IMR-90 (cell line): ENCODE data around the gene SPAAR. TPM values are rescaled to one million over a fixed set of nuclear protein-coding genes. Genes with fewer than 3 reads are reported as not detected.

Experiments used
- ATAC-seq: fragments of 200-7000 bp; cut with Tn5 transposase; 2 replicates; pipeline ENCODE4 v1.9.1; 2020; ENCODE audit warnings: low read depth, mild to moderate bottlenecking, moderate library complexity
- BruUV-seq: library from RNA; stranded (reverse); fragments of 400-500 nt; replicated peaks from 2 replicates; lab custom pipeline; 2021; lab: Mats Ljungman, UMichigan
- CTCF ChIA-PET: fragments of 300-600 bp; formaldehyde crosslinking; extraction: SDS; loops from one replicate; lab custom pipeline; 2021; ENCODE audit warnings: antibody characterized with exemption; lab: Yijun Ruan, JAX
- POLR2A ChIA-PET: fragments of 300-600 bp; sonication (Branson Sonifier 250); formaldehyde crosslinking; loops from one replicate; lab custom pipeline; 2022; ENCODE audit warnings: antibody characterized with exemption; ENCODE audit not compliant: unreplicated experiment; lab: Charles Lee
- DNase-seq: peaks from one replicate; pipeline ENCODE4 v3.0.0; 2013
- H2AFZ ChIP-seq: replicated peaks from 2 replicates; pipeline ENCODE3; 2013; ENCODE audit warnings: low read length, mild to moderate bottlenecking; ENCODE audit not compliant: poor library complexity
- H2AK5ac ChIP-seq: 2 replicates; pipeline ENCODE4 v1.6.1; 2013; ENCODE audit warnings: low read depth, low read length, inconsistent platforms
- H2AK9ac ChIP-seq: replicated peaks from 2 replicates; pipeline ENCODE3; 2013; ENCODE audit warnings: mild to moderate bottlenecking, low read depth, low read length, moderate library complexity; ENCODE audit not compliant: poor library complexity
- H2BK120ac ChIP-seq: 2 replicates; pipeline ENCODE4 v1.6.1; 2013; ENCODE audit warnings: low read depth, low read length, inconsistent platforms
- H2BK15ac ChIP-seq: 3 replicates; pipeline ENCODE4 v1.6.1; 2013; ENCODE audit warnings: low read depth, low read length, inconsistent platforms
- H2BK20ac ChIP-seq: 2 replicates; pipeline ENCODE4 v1.6.1; 2013; ENCODE audit warnings: low read depth, mild to moderate bottlenecking, inconsistent platforms, low read length, moderate library complexity
- H2BK5ac ChIP-seq: 2 replicates; pipeline ENCODE4 v1.6.1; 2013; ENCODE audit warnings: mild to moderate bottlenecking, low read depth, low read length, inconsistent platforms; ENCODE audit not compliant: poor library complexity, severe bottlenecking
- H3K14ac ChIP-seq: replicated peaks from 2 replicates; pipeline ENCODE4 v1.6.1; 2013; ENCODE audit warnings: low read depth, low read length, inconsistent platforms
- H3K18ac ChIP-seq: 2 replicates; pipeline ENCODE4 v1.6.1; 2013; ENCODE audit warnings: low read depth, low read length, control low read depth
- H3K23ac ChIP-seq: 2 replicates; pipeline ENCODE4 v1.6.1; 2013; ENCODE audit warnings: low read depth, low read length, inconsistent platforms
- H3K27ac ChIP-seq: 2 replicates; pipeline ENCODE4 v1.5.1; 2013; ENCODE audit warnings: mild to moderate bottlenecking, control low read depth, low read length; ENCODE audit not compliant: insufficient read depth
- H3K27me3 ChIP-seq: 2 replicates; pipeline ENCODE4 v1.6.1; 2013; ENCODE audit warnings: low read length; ENCODE audit not compliant: control insufficient read depth, insufficient read depth
- H3K36me3 ChIP-seq: 2 replicates; pipeline ENCODE4 v1.6.1; 2013; ENCODE audit warnings: low read length, mixed read lengths; ENCODE audit not compliant: control insufficient read depth, insufficient read depth
- H3K4ac ChIP-seq: 2 replicates; pipeline ENCODE4 v1.6.1; 2013; ENCODE audit warnings: low read depth, low read length, inconsistent platforms
- H3K4me1 ChIP-seq: 2 replicates; pipeline ENCODE4 v1.6.1; 2013; ENCODE audit warnings: low read length, mixed read lengths; ENCODE audit not compliant: control insufficient read depth, insufficient read depth
- H3K4me2 ChIP-seq: 2 replicates; pipeline ENCODE4 v1.6.1; 2013; ENCODE audit warnings: low read depth, mild to moderate bottlenecking, control low read depth, low read length, moderate library complexity
- H3K4me3 ChIP-seq: 2 replicates; pipeline ENCODE4 v1.5.1; 2013; ENCODE audit warnings: low read depth, mild to moderate bottlenecking, control low read depth, low read length, moderate library complexity; ENCODE audit not compliant: insufficient read depth
- H3K56ac ChIP-seq: 2 replicates; pipeline ENCODE4 v1.6.1; 2013; ENCODE audit warnings: low read length, inconsistent platforms; ENCODE audit not compliant: insufficient read depth; ENCODE audit errors: extremely low read depth
- H3K79me1 ChIP-seq, 2 experiments: 2 replicates each; pipeline ENCODE4 v1.6.1; 2013; ENCODE audit warnings: low read length in 2 of 2, inconsistent platforms in 1 of 2, low read depth in 1 of 2
- H3K9ac ChIP-seq: 2 replicates; pipeline ENCODE4 v1.6.1; 2013; ENCODE audit warnings: low read depth, low read length, control low read depth
- H3K9me1 ChIP-seq: 2 replicates; pipeline ENCODE4 v1.6.1; 2013; ENCODE audit warnings: low read length, inconsistent platforms; ENCODE audit not compliant: insufficient read depth
- H3K9me3 ChIP-seq: 2 replicates; pipeline ENCODE4 v1.6.1; 2013; ENCODE audit warnings: low read length; ENCODE audit not compliant: control insufficient read depth, insufficient read depth
- H4K20me1 ChIP-seq: 2 replicates; pipeline ENCODE4 v1.6.1; 2013; ENCODE audit warnings: low read length, inconsistent platforms; ENCODE audit not compliant: insufficient read depth
- H4K5ac ChIP-seq: 2 replicates; pipeline ENCODE4 v1.6.1; 2013; ENCODE audit warnings: mild to moderate bottlenecking, low read depth, low read length, control low read depth
- H4K8ac ChIP-seq, 2 experiments: 2 replicates each; pipeline ENCODE4 v1.6.1; 2013; ENCODE audit warnings: low read depth in 2 of 2, low read length in 2 of 2, control low read depth in 1 of 2, inconsistent platforms in 1 of 2
- H4K91ac ChIP-seq: 2 replicates; pipeline ENCODE4 v1.6.1; 2013; ENCODE audit warnings: low read depth, low read length, inconsistent platforms; ENCODE audit not compliant: insufficient read depth
- BHLHE40 ChIP-seq: fragments of 150-350 bp; IDR thresholded peaks from 2 replicates; pipeline ENCODE4 v1.6.1; 2016; ENCODE audit warnings: mild to moderate bottlenecking, low read depth, low read length
- CEBPB ChIP-seq: IDR thresholded peaks from 2 replicates; pipeline ENCODE4 v1.6.1; 2012; ENCODE audit warnings: low read depth, low read length, improper control_type of control experiment
- CHD1 ChIP-seq: IDR thresholded peaks from 2 replicates; pipeline ENCODE4 v1.6.1; 2012; ENCODE audit warnings: low read depth, low read length, improper control_type of control experiment
- FOS ChIP-seq: fragments of 150-350 bp; IDR thresholded peaks from 2 replicates; pipeline ENCODE4 v1.6.1; 2016; ENCODE audit warnings: low read depth, low read length
- MAFK ChIP-seq: IDR thresholded peaks from 2 replicates; pipeline ENCODE4 v1.6.1; 2012; ENCODE audit warnings: low read depth, low read length, improper control_type of control experiment
- MXI1 ChIP-seq: IDR thresholded peaks from 2 replicates; pipeline ENCODE4 v1.6.1; 2012; ENCODE audit warnings: low read depth, mild to moderate bottlenecking, low read length, moderate library complexity, borderline replicate concordance
- NFE2L2 ChIP-seq: fragments of 150-350 bp; IDR thresholded peaks from 2 replicates; pipeline ENCODE4 v1.6.1; 2016; ENCODE audit warnings: low read depth, mild to moderate bottlenecking, low read length
- RAD21 ChIP-seq: IDR thresholded peaks from 2 replicates; pipeline ENCODE4 v1.6.1; 2012; ENCODE audit warnings: low read length, improper control_type of control experiment
- RCOR1 ChIP-seq: IDR thresholded peaks from 2 replicates; pipeline ENCODE4 v1.6.1; 2012; ENCODE audit warnings: mild to moderate bottlenecking, low read length, improper control_type of control experiment; ENCODE audit not compliant: insufficient replicate concordance
- SMC3 ChIP-seq: fragments of 150-350 bp; IDR thresholded peaks from 2 replicates; pipeline ENCODE4 v1.6.1; 2016; ENCODE audit warnings: low read depth, mild to moderate bottlenecking, antibody characterized with exemption, low read length, moderate library complexity
- USF2 ChIP-seq: fragments of 150-350 bp; IDR thresholded peaks from 2 replicates; pipeline ENCODE4 v1.6.1; 2017; ENCODE audit warnings: mild to moderate bottlenecking, antibody characterized with exemption, low read length, low read depth
- WGBS, 2 experiments: methylation state at CpG; one replicate each; pipeline versions ENCODE4 v1.1.5 to v1.1.7; 2013; ENCODE audit warnings: missing lambda C conversion rate in 2 of 2; ENCODE audit not compliant: insufficient read length in 1 of 2; ENCODE audit errors: extremely low coverage in 2 of 2; 5-methylcytosine and 5-hydroxymethylcytosine counted together
- dilution Hi-C: fragments of 300-500 bp; cut with HindIII; formaldehyde crosslinking; loops from one replicate; pipeline ENCODE4 v1.14.3; 2018; ENCODE audit warnings: low sequenced_read_pairs; ENCODE audit not compliant: unreplicated experiment
- in situ Hi-C: fragments of 300-500 bp; cut with MboI; formaldehyde crosslinking; loops from 3 replicates; pipeline ENCODE4 v1.14.3; 2019; ENCODE audit warnings: low sequenced_read_pairs, inconsistent platforms, mixed read lengths
- intact Hi-C: fragments of 100-400 bp; cut with micrococcal nuclease; formaldehyde crosslinking; loops from 2 replicates; pipeline ENCODE4 v1.10.0; 2022
- polyA plus RNA-seq, 3 experiments: library from polyadenylated mRNA; depleted of rRNA; stranded (reverse); fragments of >200 nt; gene quantifications; 2 replicates each; pipeline ENCODE4 v1.2.3, GENCODE V29; 2012; ENCODE audit warnings: low replicate concordance in 1 of 3
- total RNA-seq: library from RNA; depleted of rRNA; stranded (reverse); fragments of >200 nt; gene quantifications from 2 replicates; pipeline ENCODE4 v1.2.3, GENCODE V29; 2012
- TF ChIP-seq, protein P1 (sequence below): fragments of 150-350 bp; IDR thresholded peaks from 2 replicates; pipeline ENCODE4 v1.6.1; 2016; ENCODE audit warnings: low read depth, mild to moderate bottlenecking, low read length, moderate library complexity, borderline replicate concordance

Gene SPAAR
- total and polyA plus RNA-seq, 2 of the 4 experiments (the other 2 are of a cell fraction) = 0.18 to 0.32 TPM

- peak overlapping the region; percentile 26; the same call in 1 of the 2 replicates for H3K4me3 ChIP-seq
- ChIA-PET POLR2A (interaction anchor here (1.7 kb wide), 1 partner anchor 17 kb away, joined by 8 read pairs; no protein-coding TSS in a partner anchor), CTCF (interaction anchor here (0.6 to 1.3 kb wide), 5 partner anchors 18 to 1321 kb away, joined by 3 to 5 read pairs (median 3); no protein-coding TSS in a partner anchor)
- peak overlapping the region; percentile 89 for H3K18ac ChIP-seq
- no TSS peak for BruUV-seq
- intact Hi-C loops = no loop called here
- peak overlapping the region; percentile 98 for H2BK5ac ChIP-seq
- peak overlapping the region; percentile 90 for H3K14ac ChIP-seq
- peak overlapping the region; percentile 94 for H2AK5ac ChIP-seq
- no peaks in the 10 kb centered on the region for H4K20me1 ChIP-seq
- ATAC-seq (peak; percentile 93), DNase-seq (peak; percentile 96)
- H2AK9ac ChIP-seq = peak overlapping the region; percentile 62
- dilution Hi-C loops = no loop called here
- no peak overlapping the region for H2AFZ ChIP-seq
- peak overlapping the region; percentile 95 for H2BK20ac ChIP-seq
- peaks cover 12% of the 10 kb centered on the region for H3K9me1 ChIP-seq
- peak overlapping the region; percentile 88 to 91 for H4K8ac ChIP-seq
- H3K9me3 ChIP-seq = no peaks in the 10 kb centered on the region
- no peaks in the 10 kb centered on the region for H3K36me3 ChIP-seq
- H4K91ac ChIP-seq = peak overlapping the region; percentile 99
- H3K4ac ChIP-seq = peak overlapping the region; percentile 97
- peak overlapping the region; percentile 97 for H2BK120ac ChIP-seq
- peak overlapping the region; percentile 90 for H4K5ac ChIP-seq
- peak overlapping the region; percentile 82; the same call in 1 of the 2 replicates for H3K23ac ChIP-seq
- in situ Hi-C loops = no loop called here
- peak overlapping the region; percentile 91; the same call in 2 of the 3 replicates for H2BK15ac ChIP-seq
- peak overlapping the region; percentile 93 for H3K56ac ChIP-seq
- no peaks in the 10 kb centered on the region for H3K27me3 ChIP-seq
- peak overlapping the region; percentile 81 for H3K27ac ChIP-seq
- no peaks in the 10 kb centered on the region for H3K79me1 ChIP-seq
- H3K9ac ChIP-seq = peak overlapping the region; percentile 36
- TF ChIP-seq, protein P1, sequence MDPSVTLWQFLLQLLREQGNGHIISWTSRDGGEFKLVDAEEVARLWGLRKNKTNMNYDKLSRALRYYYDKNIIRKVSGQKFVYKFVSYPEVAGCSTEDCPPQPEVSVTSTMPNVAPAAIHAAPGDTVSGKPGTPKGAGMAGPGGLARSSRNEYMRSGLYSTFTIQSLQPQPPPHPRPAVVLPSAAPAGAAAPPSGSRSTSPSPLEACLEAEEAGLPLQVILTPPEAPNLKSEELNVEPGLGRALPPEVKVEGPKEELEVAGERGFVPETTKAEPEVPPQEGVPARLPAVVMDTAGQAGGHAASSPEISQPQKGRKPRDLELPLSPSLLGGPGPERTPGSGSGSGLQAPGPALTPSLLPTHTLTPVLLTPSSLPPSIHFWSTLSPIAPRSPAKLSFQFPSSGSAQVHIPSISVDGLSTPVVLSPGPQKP = no peak
- peak; percentile 70 for TF ChIP-seq BHLHE40
- TF ChIP-seq NFE2L2 = peak; percentile 95
- TF ChIP-seq SMC3 = peak; percentile 21; the same call in 1 of the 2 replicates
- no peak for TF ChIP-seq MXI1
- TF ChIP-seq RCOR1 = no peak
- TF ChIP-seq MAFK = peak; percentile 89
- TF ChIP-seq RAD21 = no peak; the same call in none of the 2 replicates
- no peak for TF ChIP-seq CHD1
- TF ChIP-seq USF2 = no peak
- no peak for TF ChIP-seq CEBPB
- TF ChIP-seq FOS = peak; percentile 85
- 33% methylated on average over 5 of the region's 9 CpGs; no CpG with 5 or more reads in 1 of the 2 experiments for WGBS, 2 experiments
- H3K4me2 ChIP-seq = peak overlapping the region; percentile 75
- H3K4me1 ChIP-seq = peaks cover 13% of the 10 kb centered on the region
Measured at GRCh38 chr9:35923927-35924763, 14.9 kb downstream of the SPAAR start.
